Vagina (tissue), 2 donors: Measurements from ENCODE around the gene MEF2D.

Experiments used
- POLR2A ChIP-seq, 2 donors: fragments of 450-650 bp; IDR thresholded peaks; one replicate each; pipeline ENCODE4 v1.6.1; 2017; ENCODE audit warnings: antibody characterized with exemption in 2 of 2, mild to moderate bottlenecking in 2 of 2, moderate library complexity in 2 of 2
- TF ChIP-seq, protein P1 (sequence below), 3 experiments: fragments of 450-650 bp in 2 of 3; fragments of 200-600 bp in 1 of 3; sonication (generic) in 1 of 3; IDR thresholded peaks; one replicate each; pipeline ENCODE4 v1.5.1; 2017 to 2019; ENCODE audit warnings: antibody characterized with exemption in 3 of 3, mild to moderate bottlenecking in 2 of 3, moderate library complexity in 2 of 3

DNA sequence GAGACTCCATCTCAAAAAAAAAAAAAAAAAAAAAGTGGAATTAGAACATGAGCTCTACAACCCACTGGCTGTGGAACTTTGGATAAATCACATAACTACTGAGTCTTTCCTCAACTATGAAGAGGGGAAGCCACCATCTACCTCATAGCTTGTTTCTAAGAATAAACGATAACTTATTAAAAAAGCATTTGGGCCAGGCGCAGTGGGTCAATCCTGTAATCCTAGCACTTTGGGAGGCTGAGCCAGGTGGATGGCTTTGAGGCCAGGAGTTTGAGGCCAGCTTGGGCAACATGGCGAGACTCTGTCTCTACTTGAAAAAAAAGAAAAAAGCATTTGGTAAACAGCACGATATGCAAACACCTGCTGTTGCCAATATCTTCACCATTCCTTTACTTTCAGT, 31.8 kb upstream of the MEF2D start:
- no peak for TF ChIP-seq POLR2A (IDR thresholded peaks at IDR 0.05)
- TF ChIP-seq, protein P1, sequence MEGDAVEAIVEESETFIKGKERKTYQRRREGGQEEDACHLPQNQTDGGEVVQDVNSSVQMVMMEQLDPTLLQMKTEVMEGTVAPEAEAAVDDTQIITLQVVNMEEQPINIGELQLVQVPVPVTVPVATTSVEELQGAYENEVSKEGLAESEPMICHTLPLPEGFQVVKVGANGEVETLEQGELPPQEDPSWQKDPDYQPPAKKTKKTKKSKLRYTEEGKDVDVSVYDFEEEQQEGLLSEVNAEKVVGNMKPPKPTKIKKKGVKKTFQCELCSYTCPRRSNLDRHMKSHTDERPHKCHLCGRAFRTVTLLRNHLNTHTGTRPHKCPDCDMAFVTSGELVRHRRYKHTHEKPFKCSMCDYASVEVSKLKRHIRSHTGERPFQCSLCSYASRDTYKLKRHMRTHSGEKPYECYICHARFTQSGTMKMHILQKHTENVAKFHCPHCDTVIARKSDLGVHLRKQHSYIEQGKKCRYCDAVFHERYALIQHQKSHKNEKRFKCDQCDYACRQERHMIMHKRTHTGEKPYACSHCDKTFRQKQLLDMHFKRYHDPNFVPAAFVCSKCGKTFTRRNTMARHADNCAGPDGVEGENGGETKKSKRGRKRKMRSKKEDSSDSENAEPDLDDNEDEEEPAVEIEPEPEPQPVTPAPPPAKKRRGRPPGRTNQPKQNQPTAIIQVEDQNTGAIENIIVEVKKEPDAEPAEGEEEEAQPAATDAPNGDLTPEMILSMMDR (IDR thresholded peaks at IDR 0.05) = no peak
